Thyroid gland (tissue), 4 donors: ENCODE results near the gene TIMP4.

Source experiments
- CTCF ChIP-seq, 6 experiments: fragments of 200-600 bp in 3 of 6; fragments of 450-650 bp in 3 of 6; sonication (generic) in 3 of 6; IDR thresholded peaks; one replicate each; pipeline ENCODE4 v1.5.1; 2016 to 2019; ENCODE audit warnings: antibody characterized with exemption in 6 of 6, mild to moderate bottlenecking in 2 of 6, inconsistent platforms in 1 of 6, moderate library complexity in 1 of 6
- POLR2A ChIP-seq, 2 donors: fragments of 450-650 bp; IDR thresholded peaks; one replicate each; pipeline ENCODE4 v1.6.1; 2017; ENCODE audit warnings: antibody characterized with exemption in 2 of 2, mild to moderate bottlenecking in 2 of 2, moderate library complexity in 1 of 2

GRCh38 chr3:12127391-12127790, 31.3 kb downstream of the TIMP4 start:
- no peak for TF ChIP-seq CTCF (IDR thresholded peaks at IDR 0.05)
- TF ChIP-seq POLR2A (IDR thresholded peaks at IDR 0.05) = no peak
